Lung (tissue), 13 donors: ENCODE measurements around the gene OPRL1. TPM values are rescaled to one million over a fixed set of nuclear protein-coding genes. Genes with fewer than 3 reads are reported as not detected.

Experiments used
- ATAC-seq: fragments of 200-7000 bp; cut with Tn5 transposase; one replicate; pipeline ENCODE4 v1.9.1; 2020; ENCODE audit warnings: moderate number of reproducible peaks; ENCODE audit not compliant: insufficient read depth, low FRiP score
- DNase-seq, 3 donors: peaks; one replicate each; pipeline ENCODE4 v3.0.0-alpha.2; 2013 to 2017
- H3K27ac ChIP-seq, 2 donors: one replicate each; pipeline ENCODE4 v1.5.1; 2013; ENCODE audit warnings: mild to moderate bottlenecking in 2 of 2, moderate library complexity in 2 of 2, control low read depth in 1 of 2, inconsistent platforms in 1 of 2, low read depth in 1 of 2, low read length in 1 of 2
- H3K27me3 ChIP-seq, 3 donors: one replicate each; pipeline ENCODE4 v1.5.1; 2013; ENCODE audit warnings: low read length in 2 of 3; ENCODE audit not compliant: control insufficient read depth in 3 of 3, insufficient read depth in 3 of 3
- H3K36me3 ChIP-seq, 4 donors: one replicate each; pipeline ENCODE4 v1.5.1; 2013; ENCODE audit warnings: low read length in 4 of 4, mild to moderate bottlenecking in 1 of 4, moderate library complexity in 1 of 4; ENCODE audit not compliant: control insufficient read depth in 4 of 4, insufficient read depth in 4 of 4
- H3K4me1 ChIP-seq, 5 donors: one replicate each; pipeline ENCODE4 v1.5.1; 2013; ENCODE audit warnings: low read length in 5 of 5, mild to moderate bottlenecking in 2 of 5, moderate library complexity in 1 of 5; ENCODE audit not compliant: control insufficient read depth in 5 of 5, insufficient read depth in 5 of 5
- H3K4me3 ChIP-seq: one replicate; pipeline ENCODE4 v1.5.1; 2013; ENCODE audit warnings: mild to moderate bottlenecking, control low read depth, moderate library complexity
- H3K9ac ChIP-seq, 2 donors: one replicate each; pipeline ENCODE4 v1.5.1; 2013; ENCODE audit warnings: low read length in 2 of 2, control low read depth in 1 of 2; ENCODE audit not compliant: insufficient read depth in 1 of 2
- H3K9me3 ChIP-seq, 4 donors: one replicate each; pipeline ENCODE4 v1.5.1; 2013; ENCODE audit warnings: low read length in 3 of 4, mild to moderate bottlenecking in 1 of 4, moderate library complexity in 1 of 4; ENCODE audit not compliant: control insufficient read depth in 4 of 4, insufficient read depth in 3 of 4
- WGBS, 2 donors: extraction: QIAGEN DNeasy Blood & Tissue Kit; methylation state at CpG; one replicate each; pipeline ENCODE4 v1.1.7; 2013; 5-methylcytosine and 5-hydroxymethylcytosine counted together
- polyA plus RNA-seq, 2 donors: library from polyadenylated mRNA; stranded (reverse); fragments of 200-250 nt; gene quantifications; one replicate each; pipeline ENCODE4 v1.2.1, GENCODE V29; 2013
- small RNA-seq: library from RNA; depleted of rRNA; stranded (forward); fragments of <200 nt; gene quantifications from one replicate; pipeline ENCODE3, GENCODE V24; 2014; ENCODE audit warnings: low replicate concordance
- total RNA-seq, 2 donors: library from RNA; depleted of rRNA in 1 of 2; stranded (reverse); fragments of >200 nt in 1 of 2; gene quantifications; one replicate each; pipeline ENCODE4 v1.2.1, GENCODE V29; 2014 to 2021
- TF ChIP-seq, protein P1 (sequence below): IDR thresholded peaks from 2 replicates; pipeline ENCODE4 v1.5.1; 2012; ENCODE audit warnings: mild to moderate bottlenecking; ENCODE audit errors: control extremely low read depth, extremely low read depth
- donor health status: control.
- donor health status: control.
- donor health status: Bipolar disorder and iron deficiency.
- donor health status: healthy.
- donor health status: DM: yes; HTN: yes; CAD: no.

Gene OPRL1
- total and polyA plus RNA-seq, 4 donors, result 0.45 to 3.1 (median 2.1) TPM

DNA sequence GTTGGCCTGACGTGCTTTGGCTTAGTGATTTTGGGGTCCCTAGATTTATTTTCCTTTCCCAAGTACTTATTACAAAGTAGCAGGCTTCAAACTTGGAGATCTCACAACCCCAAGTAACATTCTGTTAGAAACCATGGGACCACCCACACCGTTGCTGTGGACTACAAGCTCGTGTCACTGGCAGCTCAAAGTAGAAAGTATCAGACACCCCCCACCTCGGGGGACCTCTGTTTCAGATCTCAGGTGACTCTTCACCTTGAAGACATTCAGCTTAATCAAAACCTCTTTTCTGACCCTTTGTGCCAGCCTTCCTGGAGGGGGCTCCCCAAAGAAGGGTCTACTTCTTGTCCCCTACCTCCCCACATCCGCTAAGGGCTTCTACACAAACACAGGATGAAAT lies 68.7 kb downstream of the OPRL1 start:
- Histone ChIP-seq H3K9ac (no peak overlapping the region), H3K27ac (no peak overlapping the region), H3K4me3 (no peak overlapping the region), H3K9me3 (peaks cover 0 to 13% (median 3%) of the 10 kb centered on the region in 4 donors), H3K36me3 (no peaks in the 10 kb centered on the region), H3K27me3 (no peaks in the 10 kb centered on the region), H3K4me1 (no peaks in the 10 kb centered on the region)
- WGBS, 2 donors, result 82 to 90% methylated on average over 5 of the region's 5 CpGs
- ATAC-seq (no peak), DNase-seq (no peak)
- TF ChIP-seq, protein P1, sequence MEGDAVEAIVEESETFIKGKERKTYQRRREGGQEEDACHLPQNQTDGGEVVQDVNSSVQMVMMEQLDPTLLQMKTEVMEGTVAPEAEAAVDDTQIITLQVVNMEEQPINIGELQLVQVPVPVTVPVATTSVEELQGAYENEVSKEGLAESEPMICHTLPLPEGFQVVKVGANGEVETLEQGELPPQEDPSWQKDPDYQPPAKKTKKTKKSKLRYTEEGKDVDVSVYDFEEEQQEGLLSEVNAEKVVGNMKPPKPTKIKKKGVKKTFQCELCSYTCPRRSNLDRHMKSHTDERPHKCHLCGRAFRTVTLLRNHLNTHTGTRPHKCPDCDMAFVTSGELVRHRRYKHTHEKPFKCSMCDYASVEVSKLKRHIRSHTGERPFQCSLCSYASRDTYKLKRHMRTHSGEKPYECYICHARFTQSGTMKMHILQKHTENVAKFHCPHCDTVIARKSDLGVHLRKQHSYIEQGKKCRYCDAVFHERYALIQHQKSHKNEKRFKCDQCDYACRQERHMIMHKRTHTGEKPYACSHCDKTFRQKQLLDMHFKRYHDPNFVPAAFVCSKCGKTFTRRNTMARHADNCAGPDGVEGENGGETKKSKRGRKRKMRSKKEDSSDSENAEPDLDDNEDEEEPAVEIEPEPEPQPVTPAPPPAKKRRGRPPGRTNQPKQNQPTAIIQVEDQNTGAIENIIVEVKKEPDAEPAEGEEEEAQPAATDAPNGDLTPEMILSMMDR, result no peak

DNA sequence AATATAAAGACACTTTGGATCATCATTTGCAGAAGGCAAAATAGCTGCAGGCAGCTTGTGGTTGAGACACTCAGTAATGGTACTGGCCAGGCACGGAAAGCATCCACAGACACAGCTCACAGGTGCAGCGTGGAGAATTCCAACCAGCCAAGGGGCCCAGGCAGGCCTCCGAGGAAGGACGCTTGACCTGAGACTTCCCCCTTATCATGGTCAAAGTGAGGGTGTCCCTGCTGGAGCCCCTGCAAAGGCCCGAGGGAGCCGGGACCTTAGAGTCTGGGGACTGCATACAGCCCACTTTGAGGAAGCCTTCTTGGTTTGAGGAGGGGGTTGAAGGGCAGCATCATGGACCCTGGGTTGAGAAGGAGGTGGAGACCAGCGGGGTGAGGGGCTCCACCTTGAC lies 69.3 kb downstream of the OPRL1 start:
- no peak for DNase-seq
- 85 to 95% methylated on average over 7 of the region's 7 CpGs for WGBS, 2 donors

DNA sequence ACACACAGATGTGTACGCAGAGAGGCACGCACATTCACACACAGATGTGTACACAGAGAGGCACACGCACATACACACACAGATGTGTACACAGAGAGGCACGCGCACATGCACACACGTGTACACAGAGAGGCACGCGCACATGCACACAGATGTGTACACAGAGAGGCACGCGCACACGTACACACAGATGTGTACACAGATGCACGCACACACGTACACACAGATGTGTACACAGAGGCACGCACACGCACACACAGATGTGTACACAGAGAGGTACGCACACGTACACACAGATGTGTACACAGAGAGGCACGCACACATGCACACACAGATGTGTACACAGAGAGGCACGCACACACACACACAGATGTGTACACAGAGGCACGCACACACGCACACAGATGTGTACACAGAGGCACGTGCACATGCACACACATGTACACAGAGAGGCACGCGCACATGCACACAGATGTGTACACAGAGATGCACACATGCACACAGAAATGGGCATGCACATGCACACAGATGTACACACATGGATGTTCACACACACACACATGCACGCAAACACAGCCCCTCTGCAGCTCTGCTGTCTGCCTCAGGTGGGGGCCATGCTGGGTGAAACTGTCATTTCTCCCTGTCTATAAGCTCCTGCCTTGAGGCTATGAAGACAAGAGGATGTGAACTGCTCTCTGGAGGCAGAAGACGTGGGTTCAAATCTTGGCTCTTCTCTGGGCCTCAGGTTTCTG lies 70.1 kb downstream of the OPRL1 start:
- peaks cover 0 to 14% (median 3%) of the 10 kb centered on the region in 4 donors for H3K9me3 ChIP-seq
- no peaks in the 10 kb centered on the region for H3K36me3 ChIP-seq
- WGBS, 2 donors, result 89 to 92% methylated on average over 26 of the region's 26 CpGs
- no peak for ATAC-seq
- H3K4me1 ChIP-seq, result no peaks in the 10 kb centered on the region
- H3K27me3 ChIP-seq, result no peaks in the 10 kb centered on the region
- DNase-seq, result no peak
- no peak overlapping the region for H3K27ac ChIP-seq
- TF ChIP-seq, protein P1, result no peak
- H3K4me3 ChIP-seq, result no peak overlapping the region
- H3K9ac ChIP-seq, result no peak overlapping the region

More for the DNA sequence above, 69.3 kb downstream of the OPRL1 start:
- Histone ChIP-seq H3K9me3 (peaks cover 0 to 13% (median 3%) of the 10 kb centered on the region in 4 donors), H3K4me3 (no peak overlapping the region), H3K4me1 (no peaks in the 10 kb centered on the region), H3K27ac (no peak overlapping the region), H3K27me3 (no peaks in the 10 kb centered on the region), H3K9ac (no peak overlapping the region), H3K36me3 (no peaks in the 10 kb centered on the region)
- ATAC-seq, result no peak
- TF ChIP-seq, protein P1, result no peak

Small RNA genes lying within 50 kb of the gene (small RNA-seq; reads per million reads assigned to genes)
- not detected for gene AL355803.1
- gene MIR6813, result not detected

Other genes starting within 250 kb of the OPRL1 start
- gene ZBTB46, start 248.8 kb upstream of the OPRL1 start, total RNA-seq, result 10 to 100 TPM; 10.8 to 15.3 TPM
- 1 to 10 TPM; 3.4 to 4.4 TPM for gene ZBTB46, start 248.8 kb upstream of the OPRL1 start, polyA plus RNA-seq
- not detected for gene ABHD16B, start 218.6 kb upstream of the OPRL1 start, total RNA-seq
- gene ABHD16B, start 218.6 kb upstream of the OPRL1 start, polyA plus RNA-seq, result 1 to 10 TPM in 1 of 2 donors, under 1 TPM in 1; 0.89 to 1.5 TPM
- 10 to 100 TPM; 66.2 to 92.4 TPM for gene TPD52L2, start 214.8 kb upstream of the OPRL1 start, total RNA-seq
- 100 to 1,000 TPM in 1 of 2 donors, 10 to 100 TPM in 1; 66.2 to 130 TPM for gene TPD52L2, start 214.8 kb upstream of the OPRL1 start, polyA plus RNA-seq
- gene DNAJC5, start 185.0 kb upstream of the OPRL1 start, total RNA-seq, result 10 to 100 TPM; 25.1 to 64.5 TPM
- gene DNAJC5, start 185.0 kb upstream of the OPRL1 start, polyA plus RNA-seq, result 10 to 100 TPM; 26.5 to 48.2 TPM
- gene UCKL1, start 123.7 kb upstream of the OPRL1 start, total RNA-seq, result 10 to 100 TPM; 33.6 to 42.7 TPM
- 10 to 100 TPM; 34.8 to 37.5 TPM for gene UCKL1, start 123.7 kb upstream of the OPRL1 start, polyA plus RNA-seq
- 10 to 100 TPM; 10.7 to 18.9 TPM for gene ZNF512B, start 110.2 kb upstream of the OPRL1 start, total RNA-seq
- gene ZNF512B, start 110.2 kb upstream of the OPRL1 start, polyA plus RNA-seq, result 10 to 100 TPM in 1 of 2 donors, 1 to 10 TPM in 1; 8.7 to 13.0 TPM
- 1 to 10 TPM; 2.3 to 6.4 TPM for gene SAMD10, start 100.4 kb upstream of the OPRL1 start, total RNA-seq
- 1 to 10 TPM; 4.7 to 6.8 TPM for gene SAMD10, start 100.4 kb upstream of the OPRL1 start, polyA plus RNA-seq
- gene PRPF6, start 99.0 kb upstream of the OPRL1 start, total RNA-seq, result 10 to 100 TPM; 61.2 to 65.0 TPM
- 10 to 100 TPM; 43.6 to 47.1 TPM for gene PRPF6, start 99.0 kb upstream of the OPRL1 start, polyA plus RNA-seq
- gene C20orf204, start 43.9 kb upstream of the OPRL1 start, total RNA-seq, result 1 to 10 TPM; 1.3 to 2.0 TPM
- gene C20orf204, start 43.9 kb upstream of the OPRL1 start, polyA plus RNA-seq, result under 1 TPM; 0.50 to 0.63 TPM
- gene SOX18, start 30.4 kb upstream of the OPRL1 start, total RNA-seq, result 10 to 100 TPM; 12.1 to 52.2 TPM
- 10 to 100 TPM; 26.9 to 31.7 TPM for gene SOX18, start 30.4 kb upstream of the OPRL1 start, polyA plus RNA-seq
- 10 to 100 TPM; 28.5 to 32.8 TPM for gene TCEA2, start 16.9 kb upstream of the OPRL1 start, total RNA-seq
- 10 to 100 TPM; 18.3 to 32.9 TPM for gene TCEA2, start 16.9 kb upstream of the OPRL1 start, polyA plus RNA-seq
- 10 to 100 TPM; 15.1 to 50.7 TPM for gene RGS19, start 564 bp upstream of the OPRL1 start, total RNA-seq
- gene RGS19, start 564 bp upstream of the OPRL1 start, polyA plus RNA-seq, result 10 to 100 TPM; 19.5 to 99.0 TPM
- gene LKAAEAR1, start 4.3 kb downstream of the OPRL1 start, total RNA-seq, result under 1 TPM; 0.51 to 0.64 TPM
- gene LKAAEAR1, start 4.3 kb downstream of the OPRL1 start, polyA plus RNA-seq, result 1 to 10 TPM in 1 of 2 donors, under 1 TPM in 1; 0.65 to 2.3 TPM
- not detected for gene NPBWR2, start 27.5 kb downstream of the OPRL1 start, total RNA-seq
- not detected for gene NPBWR2, start 27.5 kb downstream of the OPRL1 start, polyA plus RNA-seq
- under 1 TPM in 1 of 2 donors, not detected in 1; 0.40 TPM for gene MYT1, start 84.4 kb downstream of the OPRL1 start, total RNA-seq
- under 1 TPM; 0.03 to 0.10 TPM for gene MYT1, start 84.4 kb downstream of the OPRL1 start, polyA plus RNA-seq
- 100 to 1,000 TPM in 1 of 2 donors, 10 to 100 TPM in 1; 27.5 to 123 TPM for gene PCMTD2, start 175.7 kb downstream of the OPRL1 start, total RNA-seq
- gene PCMTD2, start 175.7 kb downstream of the OPRL1 start, polyA plus RNA-seq, result 10 to 100 TPM; 16.5 to 22.9 TPM